H1 (cell line): ENCODE measurements around the gene TMEM178B. TPM values are rescaled to one million over a fixed set of nuclear protein-coding genes. Genes with fewer than 3 reads are reported as not detected.

ENCODE experiments used
- CTCF ChIA-PET: fragments of 300-600 bp; sonication (Branson Sonifier 250); formaldehyde crosslinking; loops from one replicate; lab custom pipeline; 2021; ENCODE audit not compliant: partially characterized antibody; lab: Charles Lee
- POLR2A ChIA-PET: fragments of 300-600 bp; sonication (Branson Sonifier 250); formaldehyde crosslinking; loops from one replicate; lab custom pipeline; 2021; ENCODE audit warnings: inconsistent platforms; ENCODE audit not compliant: partially characterized antibody; lab: Charles Lee
- DNase-seq, 2 experiments: peaks; one replicate each; pipeline versions ENCODE4 v3.0.0 to v3.0.0-alpha.2; 2010 to 2022; ENCODE audit warnings: low spot score in 2 of 2, low read depth in 1 of 2, mixed read lengths in 1 of 2
- FAIRE-seq: peaks from 2 replicates; lab custom pipeline; 2011; peaks lifted over from hg19 to GRCh38; lab: Jason Lieb, UNC
- H2AFZ ChIP-seq: 2 replicates; pipeline ENCODE4 v1.8.1; 2012; ENCODE audit warnings: low read length, inconsistent platforms
- H2AK5ac ChIP-seq: 2 replicates; pipeline ENCODE4 v1.6.1; 2013; ENCODE audit warnings: low read depth, low read length
- H2BK120ac ChIP-seq: replicated peaks from 2 replicates; pipeline ENCODE3; 2013; ENCODE audit warnings: low read depth, low read length, inconsistent platforms
- H2BK12ac ChIP-seq: 2 replicates; pipeline ENCODE4 v1.6.1; 2013; ENCODE audit warnings: low read depth, low read length
- H2BK15ac ChIP-seq: 2 replicates; pipeline ENCODE4 v1.6.1; 2013; ENCODE audit warnings: low read length
- H2BK20ac ChIP-seq: 2 replicates; pipeline ENCODE4 v1.6.1; 2013; ENCODE audit warnings: low read length
- H2BK5ac ChIP-seq: 2 replicates; pipeline ENCODE4 v1.6.1; 2013; ENCODE audit warnings: low read depth, low read length
- H3K14ac ChIP-seq: 2 replicates; pipeline ENCODE4 v1.6.1; 2013; ENCODE audit warnings: inconsistent platforms; ENCODE audit not compliant: insufficient read length
- H3K18ac ChIP-seq: 2 replicates; pipeline ENCODE4 v1.6.1; 2013; ENCODE audit warnings: low read length; ENCODE audit errors: extremely low read depth
- H3K23ac ChIP-seq: 2 replicates; pipeline ENCODE4 v1.6.1; 2013; ENCODE audit warnings: inconsistent platforms; ENCODE audit not compliant: insufficient read length
- H3K23me2 ChIP-seq: 2 replicates; pipeline ENCODE4 v1.6.1; 2013; ENCODE audit warnings: low read depth, low read length
- H3K27ac ChIP-seq: 2 replicates; pipeline ENCODE4 v1.6.1; 2011; ENCODE audit warnings: low read depth, low read length, inconsistent platforms
- H3K27me3 ChIP-seq, 4 experiments: replicated peaks in 1 of 4; 1 replicate in 1 of 4; 2 replicates in 3 of 4; pipeline versions ENCODE4 v1.6.1 to v1.8.1; 2011 to 2013; ENCODE audit warnings: low read length in 3 of 4, mild to moderate bottlenecking in 3 of 4, inconsistent platforms in 2 of 4, mixed read lengths in 2 of 4, moderate library complexity in 1 of 4; ENCODE audit not compliant: control insufficient read depth in 3 of 4, insufficient read depth in 3 of 4; ENCODE audit errors: extremely low read depth in 1 of 4
- H3K36me3 ChIP-seq, 4 experiments: 2 replicates each; pipeline versions ENCODE4 v1.6.1 to v1.8.1; 2011 to 2013; ENCODE audit warnings: mild to moderate bottlenecking in 4 of 4, low read length in 3 of 4, moderate library complexity in 2 of 4, control low read depth in 1 of 4, inconsistent platforms in 1 of 4; ENCODE audit not compliant: insufficient read depth in 4 of 4, control insufficient read depth in 2 of 4
- H3K4ac ChIP-seq: replicated peaks from 2 replicates; pipeline ENCODE3; 2013; ENCODE audit warnings: low read length, low read depth, mixed read lengths, inconsistent platforms; ENCODE audit not compliant: insufficient read length
- H3K4me1 ChIP-seq, 4 experiments: replicated peaks in 1 of 4; 1 replicate in 1 of 4; 2 replicates in 3 of 4; pipeline versions ENCODE4 v1.6.1 to v1.8.1; 2011 to 2013; ENCODE audit warnings: low read length in 3 of 4, inconsistent platforms in 2 of 4, mixed read lengths in 1 of 4; ENCODE audit not compliant: insufficient read depth in 4 of 4, control insufficient read depth in 3 of 4
- H3K4me2 ChIP-seq, 2 experiments: 2 replicates each; pipeline versions ENCODE4 v1.6.1 to v1.8.1; 2011 to 2013; ENCODE audit warnings: low read depth in 2 of 2, low read length in 2 of 2, control low read depth in 1 of 2, inconsistent platforms in 1 of 2, mild to moderate bottlenecking in 1 of 2; ENCODE audit not compliant: insufficient read depth in 1 of 2
- H3K4me3 ChIP-seq, 4 experiments: fragments of 200-600, 300-600 bp in 1 of 4; sonication (generic), shearing (Covaris generic), sonication (Bioruptor Twin) in 1 of 4; 2 replicates each; pipeline versions ENCODE4 v1.5.1 to v1.8.1; 2011 to 2016; ENCODE audit warnings: low read length in 4 of 4, low read depth in 3 of 4, control low read depth in 2 of 4, inconsistent platforms in 2 of 4, mild to moderate bottlenecking in 2 of 4, mixed read lengths in 1 of 4, moderate library complexity in 1 of 4; ENCODE audit not compliant: insufficient read depth in 2 of 4; ENCODE audit errors: extremely low read depth in 1 of 4
- H3K56ac ChIP-seq: replicated peaks from 2 replicates; pipeline ENCODE3; 2013; ENCODE audit warnings: low read depth, mild to moderate bottlenecking, mixed read lengths, low read length, inconsistent platforms; ENCODE audit not compliant: insufficient read length
- H3K79me1 ChIP-seq: 2 replicates; pipeline ENCODE4 v1.6.1; 2013; ENCODE audit warnings: low read depth, low read length, control low read depth
- H3K79me2 ChIP-seq, 2 experiments: 2 replicates each; pipeline versions ENCODE4 v1.6.1 to v1.8.1; 2012 to 2013; ENCODE audit warnings: low read length in 2 of 2, mild to moderate bottlenecking in 2 of 2, inconsistent platforms in 1 of 2; ENCODE audit not compliant: insufficient read depth in 2 of 2, control insufficient read depth in 1 of 2
- H3K9ac ChIP-seq, 4 experiments: replicated peaks in 1 of 4; 1 replicate in 1 of 4; 2 replicates in 3 of 4; pipeline versions ENCODE4 v1.6.1 to v1.8.1; 2011 to 2013; ENCODE audit warnings: low read depth in 3 of 4, low read length in 3 of 4, control low read depth in 2 of 4, mild to moderate bottlenecking in 2 of 4, moderate library complexity in 2 of 4, inconsistent platforms in 1 of 4; ENCODE audit errors: extremely low read depth in 1 of 4
- H3K9me3 ChIP-seq, 2 experiments: 2 replicates each; pipeline versions ENCODE4 v1.6.1 to v1.8.1; 2012 to 2013; ENCODE audit warnings: mild to moderate bottlenecking in 2 of 2, moderate library complexity in 2 of 2, control low read depth in 1 of 2, inconsistent platforms in 1 of 2, low read depth in 1 of 2, low read length in 1 of 2, mixed read lengths in 1 of 2; ENCODE audit not compliant: insufficient read depth in 2 of 2
- H4K20me1 ChIP-seq, 2 experiments: replicated peaks in 1 of 2; 2 replicates each; pipeline versions ENCODE3 to v1.8.1; 2011 to 2013; ENCODE audit warnings: inconsistent platforms in 2 of 2, low read length in 2 of 2, mild to moderate bottlenecking in 1 of 2; ENCODE audit not compliant: insufficient read depth in 2 of 2, control insufficient read depth in 1 of 2
- H4K5ac ChIP-seq: 2 replicates; pipeline ENCODE4 v1.6.1; 2013; ENCODE audit warnings: low read length, low read depth, mixed read lengths, inconsistent platforms; ENCODE audit not compliant: insufficient read length
- H4K8ac ChIP-seq: 2 replicates; pipeline ENCODE4 v1.8.0; 2013; ENCODE audit warnings: mild to moderate bottlenecking, moderate library complexity, low read length, inconsistent platforms; ENCODE audit not compliant: insufficient read depth; ENCODE audit errors: extremely low read depth
- H4K91ac ChIP-seq: replicated peaks from 2 replicates; pipeline ENCODE3; 2013; ENCODE audit warnings: low read length, mixed read lengths, inconsistent platforms; ENCODE audit not compliant: insufficient read length
- BACH1 ChIP-seq: IDR thresholded peaks from 2 replicates; pipeline ENCODE4 v1.6.1; 2012; ENCODE audit warnings: low read length, improper control_type of control experiment
- CBX5 ChIP-seq: fragments of 300-800, 300-1000 bp; sonication (generic); IDR thresholded peaks from 2 replicates; pipeline ENCODE4 v1.7.1; 2016; ENCODE audit warnings: antibody characterized with exemption, low read length, low read depth
- CBX8 ChIP-seq: fragments of 300-800, 300-1000 bp; sonication (generic); IDR thresholded peaks from 2 replicates; pipeline ENCODE4 v1.7.1; 2016; ENCODE audit warnings: low read depth, low read length, borderline replicate concordance
- CHD2 ChIP-seq: IDR thresholded peaks from 2 replicates; pipeline ENCODE4 v1.6.1; 2012; ENCODE audit warnings: low read length, improper control_type of control experiment
- CREB1 ChIP-seq: IDR thresholded peaks from 2 replicates; pipeline ENCODE4 v1.6.1; 2012; ENCODE audit warnings: inconsistent platforms
- EGR1 ChIP-seq: IDR thresholded peaks from 2 replicates; pipeline ENCODE4 v1.6.1; 2011; ENCODE audit warnings: low read depth, low read length, borderline replicate concordance
- EP300 ChIP-seq, 2 experiments: IDR thresholded peaks; 1 replicate in 1 of 2; 2 replicates in 1 of 2; pipeline ENCODE4 v1.6.1; 2011 to 2012; ENCODE audit warnings: low read depth in 2 of 2, low read length in 2 of 2, mild to moderate bottlenecking in 2 of 2, borderline replicate concordance in 1 of 2, inconsistent platforms in 1 of 2, moderate library complexity in 1 of 2
- HDAC2 ChIP-seq, 2 experiments: fragments of 300-600 bp in 1 of 2; sonication (generic) in 1 of 2; IDR thresholded peaks; 2 replicates each; pipeline ENCODE4 v1.6.1; 2011 to 2012; ENCODE audit warnings: low read depth in 2 of 2, low read length in 2 of 2, mild to moderate bottlenecking in 2 of 2, moderate library complexity in 2 of 2, borderline replicate concordance in 1 of 2, inconsistent platforms in 1 of 2
- HDAC6 ChIP-seq: IDR thresholded peaks from one replicate; pipeline ENCODE4 v1.7.1; 2012; ENCODE audit warnings: low read depth, mild to moderate bottlenecking, inconsistent platforms, low read length, moderate library complexity
- KDM4A ChIP-seq: IDR thresholded peaks from one replicate; pipeline ENCODE4 v1.7.1; 2012; ENCODE audit warnings: low read depth, mild to moderate bottlenecking, moderate library complexity, low read length, inconsistent platforms; ENCODE audit not compliant: severe bottlenecking
- SIN3A ChIP-seq, 2 experiments: IDR thresholded peaks in 1 of 2; conservative IDR thresholded peaks in 1 of 2; 2 replicates each; pipeline ENCODE4 v1.6.1; 2011 to 2012; ENCODE audit warnings: low read length in 2 of 2, improper control_type of control experiment in 1 of 2, low read depth in 1 of 2, mild to moderate bottlenecking in 1 of 2
- SP1 ChIP-seq: IDR thresholded peaks from 2 replicates; pipeline ENCODE4 v1.6.1; 2011; ENCODE audit warnings: low read depth, low read length
- TEAD4 ChIP-seq: IDR thresholded peaks from 2 replicates; pipeline ENCODE4 v1.6.1; 2012; ENCODE audit warnings: low read depth, low read length, inconsistent platforms, mixed read lengths
- ZNF274 ChIP-seq: IDR thresholded peaks from 2 replicates; pipeline ENCODE4 v1.7.0; 2012; ENCODE audit warnings: low read length, borderline replicate concordance; ENCODE audit errors: extremely low read depth
- WGBS, 2 experiments: shearing (Covaris generic) in 1 of 2; methylation state at CpG; one replicate each; pipeline versions ENCODE4 v1.1.6 to v1.1.7; 2013 to 2015; ENCODE audit warnings: low lambda C conversion rate in 2 of 2, mixed read lengths in 2 of 2, inconsistent platforms in 1 of 2, low coverage in 1 of 2, missing lambda C conversion rate in 1 of 2; ENCODE audit not compliant: insufficient replicate concordance in 2 of 2, insufficient coverage in 1 of 2, insufficient read length in 1 of 2; ENCODE audit errors: extremely low coverage in 1 of 2, missing lambda C conversion rate in 1 of 2; 5-methylcytosine and 5-hydroxymethylcytosine counted together
- polyA plus RNA-seq, 7 experiments: library from polyadenylated mRNA; depleted of rRNA in 3 of 7; stranded (reverse) in 5 of 7; unstranded in 2 of 7; fragments of >200 nt in 5 of 7; fragments of 200-250 nt in 2 of 7; gene quantifications; 1 replicate in 5 of 7; 2 replicates in 1 of 7; 4 replicates in 1 of 7; pipeline versions ENCODE4 v1.2.1 to v1.2.3, GENCODE V29; 2011 to 2013; ENCODE audit warnings: missing spikeins in 2 of 7, mixed read lengths in 2 of 7
- total RNA-seq: library from RNA; stranded (reverse); fragmentation: NEBNext Ultra II Directional; extraction: Animal tissue kit (Norgen Biotek cat#: 25700); gene quantifications from 2 replicates; pipeline ENCODE4 v1.2.1, GENCODE V29; 2021

Gene TMEM178B
- total and polyA plus RNA-seq, 2 of the 8 experiments (the other 6 are each of a cell fraction or from before 2014, with no cell fraction given) = 5.3 to 18.1 TPM

GRCh38 chr7:141340991-141341390, 267.1 kb downstream of the TMEM178B start:
- no peak overlapping the region for H3K27ac ChIP-seq
- no peak overlapping the region for H3K4me2 ChIP-seq
- no peak overlapping the region for H3K56ac ChIP-seq
- no peaks in the 10 kb centered on the region for H3K79me2 ChIP-seq
- H3K23me2 ChIP-seq = peaks cover 7% of the 10 kb centered on the region; the same call in 1 of the 2 replicates
- H4K20me1 ChIP-seq = no peaks in the 10 kb centered on the region
- H3K9me3 ChIP-seq = no peaks in the 10 kb centered on the region
- H3K4ac ChIP-seq = no peak overlapping the region
- H4K8ac ChIP-seq = no peak overlapping the region
- no peaks in the 10 kb centered on the region for H3K36me3 ChIP-seq
- H3K27me3 ChIP-seq = no peaks in the 10 kb centered on the region
- TF ChIP-seq EP300 (IDR thresholded peaks at IDR 0.05; ENCODE audit: borderline replicate concordance in 1 of 2, low read depth in 2 of 2, low read length in 2 of 2) = no peak
- no peak for TF ChIP-seq BACH1
- no peak for TF ChIP-seq HDAC6
- TF ChIP-seq SP1 = no peak
- TF ChIP-seq TEAD4 = no peak
- TF ChIP-seq ZNF274 = no peak
- no peak for TF ChIP-seq EGR1
- TF ChIP-seq SIN3A (conservative IDR thresholded peaks at IDR 0.05 in 1 of 2, IDR thresholded peaks at IDR 0.05 in 1 of 2; ENCODE audit: low read depth in 1 of 2, low read length in 2 of 2) = no peak
- TF ChIP-seq CHD2 = no peak
- no peak for TF ChIP-seq CREB1
- TF ChIP-seq KDM4A = no peak
- no peak for TF ChIP-seq CBX5
- no peak for TF ChIP-seq CBX8
- TF ChIP-seq HDAC2 (IDR thresholded peaks at IDR 0.05; ENCODE audit: borderline replicate concordance in 1 of 2, low read depth in 2 of 2, low read length in 2 of 2) = no peak
- TF ChIP-seq, all 59 proteins: peak for 0
- H4K5ac ChIP-seq = no peak overlapping the region
- no peak overlapping the region for H2BK15ac ChIP-seq
- H3K79me1 ChIP-seq = no peaks in the 10 kb centered on the region
- H2BK20ac ChIP-seq = no peak overlapping the region
- H2BK12ac ChIP-seq = no peak overlapping the region
- no peak overlapping the region for H3K18ac ChIP-seq
- no peak overlapping the region for H2AK5ac ChIP-seq
- no peak overlapping the region for H3K4me3 ChIP-seq
- H2BK120ac ChIP-seq = no peak overlapping the region
- H3K23ac ChIP-seq = no peak overlapping the region
- ChIA-PET POLR2A (no interaction called here), CTCF (interaction anchor here (0.6 to 1.1 kb wide), 3 partner anchors 61 to 315 kb away, joined by 3 read pairs; no protein-coding TSS in a partner anchor)
- no peak for DNase-seq
- no peaks in the 10 kb centered on the region; a peak in 1 of 7 replicates for H3K4me1 ChIP-seq
- no peak overlapping the region for H2BK5ac ChIP-seq
- H3K14ac ChIP-seq = no peak overlapping the region
- no peak for FAIRE-seq
- H4K91ac ChIP-seq = no peak overlapping the region
- H3K9ac ChIP-seq = no peak overlapping the region
- H2AFZ ChIP-seq = no peak overlapping the region
- 89% methylated on average over 4 of the region's 4 CpGs; no CpG with 5 or more reads in 1 of the 2 experiments for WGBS, 2 experiments
